Measurements from ENCODE around the gene ITGB1.
"Not testable (repeated sequence)": the region's sequence is repeated elsewhere in the genome, so short reads cannot be mapped to it uniquely, and the experiment has no call there.

The ITGB1 gene

DNA sequence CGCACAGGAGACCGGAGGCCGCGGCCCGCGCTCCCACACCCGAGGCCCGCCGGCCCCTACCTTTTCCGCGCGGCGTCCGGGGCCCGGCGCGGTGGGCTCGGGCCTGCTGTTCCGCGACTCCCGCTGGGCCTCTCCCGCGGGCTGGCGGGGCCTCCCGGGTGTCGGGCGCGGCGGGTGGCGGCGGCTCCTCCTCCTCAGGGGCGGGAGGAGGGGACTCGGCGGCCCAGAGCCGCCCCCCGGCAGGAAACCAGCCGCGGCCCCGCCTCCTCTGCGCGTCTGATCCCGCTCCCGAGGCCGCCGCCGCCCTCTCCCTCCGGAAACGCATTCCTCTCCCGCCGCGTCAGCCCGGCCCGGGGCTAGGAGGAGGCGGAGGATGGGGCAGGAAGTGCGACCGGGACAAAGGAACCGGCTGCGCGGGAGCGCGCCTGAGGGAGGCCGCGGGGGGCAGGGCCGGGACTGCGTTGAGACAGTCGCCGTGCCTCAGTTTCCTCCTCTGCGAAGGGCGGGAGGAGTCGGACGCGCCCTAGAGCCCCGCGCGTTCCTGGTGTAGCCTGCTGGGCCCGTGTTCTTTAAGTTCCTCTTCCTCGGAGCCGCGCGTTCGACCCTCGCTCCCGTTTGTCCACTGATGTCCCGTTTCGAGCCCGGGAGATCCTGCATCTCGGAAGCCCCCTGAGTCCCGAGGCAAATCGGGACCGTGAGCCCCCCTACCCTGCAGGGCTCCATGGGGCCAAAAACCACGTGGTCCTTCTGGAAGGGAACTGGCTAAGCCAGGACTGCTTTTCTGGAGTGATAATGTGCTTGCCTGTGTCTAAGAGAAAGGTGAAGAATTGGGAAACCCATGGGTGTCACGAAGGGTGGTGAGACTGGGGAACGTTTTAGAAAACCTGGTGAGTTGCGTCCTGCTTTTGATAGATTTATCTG is at the start of gene ITGB1:
Gene ITGB1, minus strand, starts transcription at position 146 of the 921 bp plus-strand sequence. CDS start 22,672 bp downstream, outside the sequence.
- H3K4me3 ChIP-seq (ENCODE audit: low read depth, low read length) = peak within 1 kb of the TSS; percentile 85
- peak; percentile 88 for DNase-seq (ENCODE audit: low read depth)
- TF ChIP-seq CTCF (IDR thresholded peaks at IDR 0.05; ENCODE audit: insufficient read depth, low read depth, low read length, missing control alignments) = no peak

GRCh38 chr10:33006342-33006887 is 48.4 kb upstream of the ITGB1 start:
- no peak for DNase-seq (ENCODE audit: low read depth)
- TF ChIP-seq CTCF (IDR thresholded peaks at IDR 0.05; ENCODE audit: insufficient read depth, low read depth, low read length, missing control alignments) = no peak
- H3K4me3 ChIP-seq (ENCODE audit: low read depth, low read length) = no peak overlapping the region

DNA sequence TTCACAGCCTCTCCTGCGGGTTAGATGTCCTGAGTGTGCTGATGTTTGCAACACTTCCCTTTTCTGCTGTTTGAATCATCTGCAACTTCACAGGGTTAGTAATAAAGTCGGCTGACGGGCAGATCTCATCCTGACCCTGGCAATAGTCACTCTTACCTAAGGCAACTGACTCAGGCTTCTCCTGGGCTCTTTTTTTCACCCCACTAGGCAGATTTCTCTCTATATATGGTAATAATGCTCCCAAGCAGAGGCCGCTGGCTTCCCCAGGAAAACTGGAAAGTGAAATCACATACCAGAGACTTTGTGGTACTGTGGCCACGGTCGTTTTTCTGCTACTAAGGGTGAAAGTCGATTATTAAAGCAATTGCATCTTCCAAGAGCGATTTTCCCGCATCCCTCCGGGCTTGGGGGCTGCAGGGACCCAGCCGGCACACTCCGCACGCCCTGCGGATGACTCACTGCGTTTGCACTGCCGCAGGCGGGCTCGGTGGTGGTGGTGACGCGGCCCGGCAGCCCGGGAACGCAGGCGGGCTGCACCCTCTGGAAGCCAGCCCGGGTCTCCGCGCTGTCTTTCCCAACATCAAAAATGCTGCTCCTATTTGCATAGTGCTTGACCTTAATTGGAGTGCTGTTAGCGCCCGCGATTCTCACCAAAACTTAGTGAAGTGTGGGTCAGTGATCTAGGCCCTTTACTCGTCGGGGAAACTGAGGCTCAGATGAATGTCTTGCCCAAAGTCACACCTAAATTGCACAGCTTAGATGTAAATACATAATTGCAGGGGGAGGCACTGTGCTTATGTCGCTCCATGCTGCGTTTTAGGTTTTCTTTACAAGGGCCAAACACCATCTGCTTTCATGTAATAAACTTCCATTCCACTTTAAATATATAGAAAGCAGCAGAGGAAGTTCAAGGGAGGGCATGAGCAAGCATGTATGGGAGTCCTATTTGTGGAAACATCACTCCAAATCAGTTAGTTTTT is 47.6 kb upstream of the ITGB1 start:
- H3K4me3 ChIP-seq (ENCODE audit: low read depth, low read length) = peak overlapping the region; percentile 51
- peak; percentile 44 for DNase-seq (ENCODE audit: low read depth)
- no peak for TF ChIP-seq CTCF (IDR thresholded peaks at IDR 0.05; ENCODE audit: insufficient read depth, low read depth, low read length, missing control alignments)

DNA sequence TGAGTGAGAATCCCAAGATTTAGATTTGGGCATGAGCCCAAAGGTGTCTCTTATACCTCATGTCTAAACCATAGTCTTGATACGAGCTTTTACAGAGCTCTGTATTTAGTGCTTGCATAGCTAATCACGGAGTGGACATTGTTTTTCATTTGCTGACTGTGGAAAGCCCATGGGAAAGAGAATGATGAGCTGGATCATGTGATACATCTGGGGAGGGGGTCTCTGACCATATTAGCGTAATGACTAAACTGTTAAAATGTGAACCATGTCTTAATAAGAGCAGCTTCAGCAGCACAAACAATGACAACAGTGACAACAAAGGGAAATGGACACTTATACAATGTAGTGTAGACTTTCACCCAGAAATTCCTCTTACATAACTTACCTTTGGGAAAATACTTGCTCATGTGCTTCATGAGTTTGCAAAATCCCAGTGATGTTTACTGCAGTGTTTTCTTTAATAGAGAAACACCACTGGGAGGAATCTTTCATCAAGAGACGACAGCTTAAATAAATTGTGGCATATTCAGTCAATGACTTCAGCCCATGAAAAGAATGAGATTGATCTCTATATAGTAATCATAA is 44.0 kb upstream of the ITGB1 start:
- H3K4me3 ChIP-seq (ENCODE audit: low read depth, low read length) = no peak overlapping the region
- no peak for DNase-seq (ENCODE audit: low read depth)
- no peak for TF ChIP-seq CTCF (IDR thresholded peaks at IDR 0.05; ENCODE audit: insufficient read depth, low read depth, low read length, missing control alignments)

- DNase-seq (ENCODE audit: low read depth); H3K4me3 ChIP-seq (ENCODE audit: low read depth, low read length): not testable (repeated sequence)
These were observed 40.1 kb upstream of the ITGB1 start for GRCh38 chr10:32998060-32998581.

- TF ChIP-seq CTCF (IDR thresholded peaks at IDR 0.05; ENCODE audit: insufficient read depth, low read depth, low read length, missing control alignments) = no peak
These were observed 37.7 kb upstream of the ITGB1 start for GRCh38 chr10:32995751-32996150.

More at GRCh38 chr10:32995751-32996150, 37.7 kb upstream of the ITGB1 start:
- DNase-seq (ENCODE audit: low read depth) = peak; percentile 83
- H3K4me3 ChIP-seq (ENCODE audit: low read depth, low read length) = no peak overlapping the region

Measured in GM12865 (cell line).